ENCODE results near the gene PAX1. TPM values are rescaled to one million over a fixed set of nuclear protein-coding genes. Genes with fewer than 3 reads are reported as not detected.

Gene PAX1
- polyA plus RNA-seq, 3 donors: not detected

DNA sequence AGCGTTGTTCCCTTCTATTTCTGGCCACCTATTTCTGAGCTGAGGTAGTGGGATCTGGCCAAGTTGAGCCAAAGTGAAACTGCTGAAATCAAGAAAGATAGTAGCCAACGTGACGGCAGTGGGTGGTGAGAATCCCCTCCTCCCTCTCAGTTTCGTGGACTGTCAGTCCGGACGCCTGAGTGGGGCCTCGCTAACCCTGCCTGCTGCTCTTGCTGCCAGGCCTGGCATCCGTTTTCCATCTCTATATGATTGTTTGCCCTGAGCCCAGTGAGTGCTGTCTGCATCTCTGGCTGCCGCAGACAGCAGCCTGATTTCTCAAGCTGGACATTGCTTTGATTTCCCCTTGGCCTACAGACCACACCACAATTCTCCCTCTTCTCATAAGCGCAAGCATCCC lies 23.5 kb upstream of the PAX1 start:
- no peak overlapping the region for H3K4me3 Mint-ChIP-seq
- Histone ChIP-seq H3K9ac (ENCODE audit: insufficient read depth, low read length, poor library complexity, severe bottlenecking) (no peak overlapping the region), H3K79me2 (ENCODE audit: insufficient read depth, low read length) (no peaks in the 10 kb centered on the region), H3K27me3 (ENCODE audit: control insufficient read depth in 2 of 2, insufficient read depth in 2 of 2, low read length in 2 of 2) (no peaks in the 10 kb centered on the region), H3K27ac (ENCODE audit: low read depth in 1 of 2, low read length in 2 of 2) (no peak overlapping the region), H4K20me1 (ENCODE audit: insufficient read depth, low read length) (no peaks in the 10 kb centered on the region), H3K9me3 (replicated peaks in 1 of 2; ENCODE audit: control insufficient read depth in 1 of 2, insufficient read depth in 1 of 2, low read length in 2 of 2) (no peaks in the 10 kb centered on the region), H3K36me3 (replicated peaks in 1 of 2; ENCODE audit: control insufficient read depth in 1 of 2, insufficient read depth in 2 of 2, low read length in 2 of 2) (no peaks in the 10 kb centered on the region), H2AFZ (ENCODE audit: insufficient read depth, low read depth, low read length, poor library complexity, severe bottlenecking) (no peak overlapping the region), H3K4me2 (replicated peaks; ENCODE audit: extremely low read depth, low read length, poor library complexity, severe bottlenecking) (no peak overlapping the region), H3K4me3 (replicated peaks in 1 of 3; ENCODE audit: low read depth in 2 of 3, low read length in 3 of 3) (no peak overlapping the region), H3K4me1 (ENCODE audit: control insufficient read depth in 1 of 2, insufficient read depth in 2 of 2, low read length in 2 of 2) (no peaks in the 10 kb centered on the region)
- intact Hi-C loops (cut with micrococcal nuclease): no loop called here
- no peaks in the 10 kb centered on the region for H3K4me1 Mint-ChIP-seq
- H3K9me3 Mint-ChIP-seq: peaks cover 0 to 2% (median 0%) of the 10 kb centered on the region in 7 donors
- WGBS (ENCODE audit: insufficient coverage): 96% methylated on average over 10 of the region's 10 CpGs
- DNase-seq: no peak
- TF ChIP-seq CTCF (IDR thresholded peaks at IDR 0.05): no peak
- no peaks in the 10 kb centered on the region for H3K36me3 Mint-ChIP-seq
- H3K27me3 Mint-ChIP-seq (ENCODE audit: low read depth in 3 of 3): peaks cover 0 to 5% (median 0%) of the 10 kb centered on the region in 3 donors
- H3K27ac Mint-ChIP-seq: no peak overlapping the region

DNA sequence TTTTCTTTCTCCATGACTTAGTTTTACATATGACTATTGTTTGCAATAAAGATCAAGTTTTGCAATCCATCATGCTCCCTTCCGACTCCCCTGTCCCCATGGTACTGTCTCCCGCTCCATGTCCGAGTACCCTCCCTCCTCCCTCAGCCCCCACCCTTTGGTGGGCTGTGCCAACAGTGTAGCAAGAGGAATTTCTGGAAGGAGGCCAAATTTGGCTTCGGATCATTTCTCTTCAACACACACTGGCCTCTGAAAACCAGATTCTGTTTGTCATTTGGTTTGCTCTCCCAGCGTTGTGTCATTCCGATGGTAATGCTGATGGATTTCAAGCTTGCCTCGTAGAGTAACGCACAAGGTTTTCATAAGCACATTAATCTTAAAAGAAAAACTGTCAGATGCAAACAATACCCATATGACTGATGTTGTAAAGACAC lies 22.9 kb upstream of the PAX1 start:
- DNase-seq: no peak
- 92% methylated on average over 4 of the region's 8 CpGs for WGBS (ENCODE audit: insufficient coverage)
- TF ChIP-seq CTCF (IDR thresholded peaks at IDR 0.05): no peak
- H2AFZ ChIP-seq (ENCODE audit: insufficient read depth, low read depth, low read length, poor library complexity, severe bottlenecking): no peak overlapping the region
- Mint-ChIP-seq H3K36me3 (no peaks in the 10 kb centered on the region), H3K27me3 (ENCODE audit: low read depth in 3 of 3) (peaks cover 0 to 5% (median 0%) of the 10 kb centered on the region in 3 donors), H3K27ac (no peak overlapping the region), H3K9me3 (peaks cover 0 to 2% (median 0%) of the 10 kb centered on the region in 7 donors), H3K4me3 (no peak overlapping the region), H3K4me1 (no peaks in the 10 kb centered on the region)
- no peaks in the 10 kb centered on the region for H3K9me3 ChIP-seq (replicated peaks in 1 of 2; ENCODE audit: control insufficient read depth in 1 of 2, insufficient read depth in 1 of 2, low read length in 2 of 2)
- no peak overlapping the region for H3K4me2 ChIP-seq (replicated peaks; ENCODE audit: extremely low read depth, low read length, poor library complexity, severe bottlenecking)
- no peaks in the 10 kb centered on the region for H4K20me1 ChIP-seq (ENCODE audit: insufficient read depth, low read length)
- no peak overlapping the region for H3K27ac ChIP-seq (ENCODE audit: low read depth in 1 of 2, low read length in 2 of 2)
- H3K4me1 ChIP-seq (ENCODE audit: control insufficient read depth in 1 of 2, insufficient read depth in 2 of 2, low read length in 2 of 2): no peaks in the 10 kb centered on the region
- no peaks in the 10 kb centered on the region for H3K79me2 ChIP-seq (ENCODE audit: insufficient read depth, low read length)
- no peak overlapping the region for H3K4me3 ChIP-seq (replicated peaks in 1 of 3; ENCODE audit: low read depth in 2 of 3, low read length in 3 of 3)
- intact Hi-C loops (cut with micrococcal nuclease): no loop called here
- no peaks in the 10 kb centered on the region for H3K27me3 ChIP-seq (ENCODE audit: control insufficient read depth in 2 of 2, insufficient read depth in 2 of 2, low read length in 2 of 2)
- no peaks in the 10 kb centered on the region for H3K36me3 ChIP-seq (replicated peaks in 1 of 2; ENCODE audit: control insufficient read depth in 1 of 2, insufficient read depth in 2 of 2, low read length in 2 of 2)
- H3K9ac ChIP-seq (ENCODE audit: insufficient read depth, low read length, poor library complexity, severe bottlenecking): no peak overlapping the region
